Stimulated activated CD4-positive, alpha-beta T cell treated with anti-CD3 and anti-CD28 coated beads, Interleukin-12 subunit alpha, Interleukin-12 subunit beta, amount 100 ng/mL, for 48 hours (primary cell): ENCODE data around the gene TNF.

ENCODE experiments used
- DNase-seq, 3 donors: peaks; one replicate each; pipeline ENCODE4 v3.0.0-alpha.2; 2020; ENCODE audit warnings: low read depth in 2 of 3, low spot score in 1 of 3

The TNF gene

GRCh38 chr6:31575335-31575901, at the start of gene TNF:
TNF (plus strand) TSS chr6:31575565; CDS start chr6:31575742, 177 bp downstream.
- peak; percentile 84 to 93 (median 89) for DNase-seq

GRCh38 chr6:31525932-31526591, 49.3 kb upstream of the TNF start:
- no peak for DNase-seq

GRCh38 chr6:31528307-31528777, 47.0 kb upstream of the TNF start:
- DNase-seq: no peak

DNA sequence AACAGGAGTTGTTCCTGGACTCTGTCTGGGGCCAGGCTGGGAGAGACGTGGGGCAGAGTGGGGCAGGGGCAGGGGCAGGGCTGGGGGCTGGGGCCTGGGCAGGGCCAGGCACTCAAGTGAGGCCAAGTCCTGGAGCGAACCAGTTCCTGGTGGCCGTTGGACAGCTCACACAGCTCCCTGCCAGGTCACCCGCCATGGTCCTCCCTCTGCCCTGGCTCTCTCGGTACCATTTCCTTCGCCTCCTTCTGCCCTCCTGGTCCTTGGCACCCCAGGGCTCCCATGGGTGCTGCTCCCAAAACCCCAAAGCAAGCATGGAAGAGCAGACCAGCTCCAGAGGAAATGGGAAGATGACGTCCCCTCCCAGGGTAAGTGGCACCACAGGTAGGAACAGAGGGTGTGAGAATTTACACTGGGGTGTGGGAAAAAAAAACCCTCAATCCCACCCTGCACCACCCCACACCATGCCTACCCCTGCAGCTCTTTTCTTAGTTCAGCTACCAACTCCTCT, 46.5 kb upstream of the TNF start, which contains the start of gene MCCD1:
TSS of gene MCCD1 (plus strand) at position 142 of the 508 bp plus-strand sequence. CDS start at position 195, 53 bp downstream.
- no peak for DNase-seq

GRCh38 chr6:31529329-31530150, 45.8 kb upstream of the TNF start:
- no peak for DNase-seq

DNA sequence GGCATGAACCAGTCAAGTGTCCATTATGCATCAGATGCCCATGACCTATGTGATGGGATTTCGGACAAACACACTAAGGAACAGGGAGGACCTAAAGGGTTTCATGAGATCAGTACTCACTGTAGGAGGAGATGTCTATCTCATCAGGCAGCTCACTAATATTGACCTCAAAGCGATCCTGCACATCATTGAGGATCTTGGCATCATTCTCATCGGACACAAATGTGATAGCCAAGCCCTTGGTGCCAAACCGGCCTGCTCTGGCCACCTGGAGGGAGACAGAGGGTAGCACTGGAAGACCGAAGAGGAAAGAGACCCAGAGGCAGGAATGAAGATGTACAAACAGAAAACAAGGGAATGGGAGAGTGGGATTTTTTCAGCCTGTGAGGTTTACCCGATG, 44.7 kb upstream of the TNF start:
- no peak for DNase-seq

DNA sequence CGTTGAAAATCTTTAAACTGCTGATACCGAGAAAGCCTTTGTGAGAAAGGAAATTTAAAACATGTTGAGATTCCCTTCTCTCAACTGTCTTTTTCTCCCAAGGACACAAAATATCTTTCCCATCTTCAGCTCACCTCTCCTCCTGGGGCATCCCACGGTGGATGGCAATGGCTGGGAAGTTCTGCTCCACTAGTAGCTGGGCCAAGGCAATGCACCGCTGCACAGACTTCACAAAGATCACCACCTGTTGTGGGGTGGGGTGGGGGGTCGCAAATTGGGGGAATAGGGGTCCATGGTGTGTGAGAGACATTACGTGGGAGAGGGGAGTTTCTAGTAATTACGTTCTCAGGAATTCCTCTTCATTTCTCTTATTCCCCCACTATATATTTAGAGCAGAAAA, 44.2 kb upstream of the TNF start:
- DNase-seq: no peak

DNA sequence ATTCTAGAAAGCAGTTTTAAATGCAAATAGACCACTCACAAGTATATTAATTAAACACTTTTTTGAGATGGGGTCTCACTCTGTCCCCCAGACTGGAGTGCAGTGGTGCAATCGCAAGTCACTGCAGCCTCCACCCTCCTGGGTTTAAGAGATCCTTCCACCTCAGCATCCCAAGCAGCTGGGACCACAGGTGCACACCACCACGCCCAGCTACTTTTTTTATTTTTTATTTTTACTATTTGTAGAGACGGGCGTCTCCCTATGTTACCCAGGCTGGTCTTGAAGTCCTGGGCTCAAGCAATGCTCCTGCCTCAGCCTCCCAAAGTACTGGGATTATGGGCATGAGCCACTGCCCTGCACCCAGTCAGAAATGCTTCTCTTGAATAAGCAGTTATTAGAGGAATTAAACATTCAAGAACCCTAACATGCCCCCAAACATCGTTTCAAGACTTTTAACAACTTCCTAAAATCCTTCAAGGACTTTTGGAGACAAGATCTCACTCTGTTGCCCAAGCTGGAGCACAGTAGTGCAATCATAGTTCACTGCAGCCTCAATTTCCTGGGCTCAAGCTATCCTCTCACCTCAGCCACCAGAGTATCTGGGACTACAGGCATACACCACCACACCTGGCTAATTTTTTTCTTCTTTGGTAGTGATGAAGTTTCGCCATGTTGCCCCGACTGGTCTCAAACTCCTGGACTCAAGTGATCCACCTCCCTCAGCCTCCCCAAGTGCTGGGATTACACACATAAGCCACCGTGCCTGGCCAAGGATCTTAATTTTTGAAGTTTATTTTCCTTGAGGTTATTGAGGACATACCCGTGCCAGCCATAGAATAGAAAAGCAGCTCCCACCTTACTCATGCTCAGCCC, 43.4 kb upstream of the TNF start:
- DNase-seq: no peak

GRCh38 chr6:31532644-31533454, 42.5 kb upstream of the TNF start:
- DNase-seq: no peak

GRCh38 chr6:31533455-31533841, 41.9 kb upstream of the TNF start:
- DNase-seq: no peak

DNA sequence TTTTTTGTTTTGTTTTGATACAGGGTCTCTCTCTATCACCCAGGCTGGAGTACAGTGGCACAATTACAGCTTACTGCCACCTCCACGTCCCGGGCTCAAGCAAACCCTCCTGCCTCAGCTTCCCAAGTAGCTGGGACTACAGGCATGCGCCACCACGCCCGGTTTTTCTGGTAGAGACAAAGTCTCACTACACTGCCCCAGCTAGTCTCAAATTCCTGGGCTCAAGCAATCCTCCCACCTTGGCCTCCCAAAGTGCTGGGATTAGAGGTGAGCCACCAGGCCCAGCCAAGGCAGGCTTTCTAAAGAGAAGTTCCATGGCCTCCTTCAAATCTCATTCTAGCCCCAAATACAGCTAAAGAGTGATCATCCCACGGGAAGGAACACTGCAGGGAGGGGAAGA, 41.4 kb upstream of the TNF start:
- DNase-seq: no peak

DNA sequence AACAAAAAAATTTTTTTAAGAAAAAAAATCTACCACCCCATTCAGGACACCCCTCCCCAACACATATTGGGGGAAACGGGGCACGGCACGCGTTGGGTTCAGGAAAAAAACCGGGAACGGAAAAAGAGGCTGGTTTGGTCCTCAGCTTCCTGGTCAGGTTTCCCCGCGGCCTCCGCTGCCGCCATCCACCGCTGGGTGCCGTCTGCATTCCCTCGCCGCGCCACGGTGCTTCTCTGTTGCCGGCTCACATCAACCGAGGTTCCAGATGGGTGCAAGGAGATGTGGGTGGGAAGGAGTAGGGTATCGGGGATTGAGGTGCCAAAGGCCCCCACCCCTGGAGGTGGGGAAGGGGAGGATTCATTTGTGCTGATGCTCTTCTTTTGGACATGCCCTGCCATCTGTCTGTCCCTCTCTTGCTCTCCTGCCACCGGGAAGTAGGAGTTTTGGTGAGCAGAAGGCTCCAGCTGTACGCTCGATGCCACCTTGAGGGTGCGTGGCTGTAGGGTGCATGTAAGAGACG, 40.8 kb upstream of the TNF start:
- DNase-seq: no peak

DNA sequence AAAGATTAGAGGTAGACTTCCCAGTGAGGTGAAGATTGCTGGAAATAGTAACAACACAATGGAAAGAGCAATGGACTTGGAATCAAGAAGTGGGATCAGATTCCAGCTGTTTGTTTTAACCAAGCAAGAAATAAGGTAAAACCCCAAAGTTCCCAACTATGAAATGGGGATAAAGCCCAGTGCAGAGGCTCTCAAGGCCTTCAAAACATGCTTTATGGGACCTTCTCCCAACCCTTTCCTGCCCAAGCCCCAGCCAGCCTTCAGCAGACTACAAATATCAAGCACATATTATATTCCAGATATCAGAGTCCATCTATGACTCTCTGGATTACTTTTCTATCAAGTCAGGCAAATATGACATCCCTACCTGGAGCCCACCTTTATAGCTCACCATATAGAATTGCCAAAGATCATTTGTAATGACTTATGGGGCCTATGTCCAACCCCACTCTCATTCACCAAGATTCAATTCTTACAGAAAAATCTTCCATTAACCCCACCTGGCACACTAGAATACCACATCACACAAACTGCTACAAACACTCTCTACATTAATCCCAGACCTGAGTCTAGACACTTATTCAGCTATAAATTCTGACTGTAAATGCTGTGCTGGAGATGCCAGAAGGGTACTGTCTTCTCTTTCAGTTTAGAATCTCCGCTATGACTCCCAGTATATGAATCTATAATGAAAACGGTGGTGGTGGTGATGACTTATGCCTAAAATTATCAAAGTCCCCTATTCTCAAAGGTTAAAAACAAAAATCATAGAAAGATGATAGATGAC, 39.6 kb upstream of the TNF start:
- DNase-seq: no peak

GRCh38 chr6:31538805-31539400, 36.5 kb upstream of the TNF start:
- no peak for DNase-seq

DNA sequence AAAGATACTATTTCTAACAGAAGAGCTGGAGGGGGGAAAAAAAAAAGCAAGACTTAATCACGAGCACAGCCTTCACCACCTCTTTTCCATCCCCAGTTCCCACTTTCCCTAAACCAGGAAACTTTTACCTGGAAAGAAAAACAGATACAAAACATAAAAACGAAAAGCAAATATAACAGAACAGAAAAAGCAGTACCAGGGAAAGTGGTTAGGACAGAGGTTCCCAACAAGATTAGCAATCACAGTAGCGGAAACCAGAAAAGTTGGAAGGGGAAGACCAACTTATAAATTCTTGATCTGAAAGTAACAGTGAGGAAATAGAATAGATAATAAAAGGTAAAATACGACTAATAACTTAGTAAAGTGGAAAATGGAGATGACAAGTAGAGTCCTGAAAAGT, 34.7 kb upstream of the TNF start:
- DNase-seq: no peak

GRCh38 chr6:31541059-31541657, 34.2 kb upstream of the TNF start:
- peak; percentile 40 to 54 (median 52) for DNase-seq

GRCh38 chr6:31541658-31542521, 33.5 kb upstream of the TNF start, which contains the start of gene DDX39B:
DDX39B (minus strand) TSS chr6:31542003; CDS start chr6:31540532, 1,471 bp downstream.
- DNase-seq: peak; percentile 86 to 92 (median 89)
